ENCODE data around the gene AHCYL1.

- TF ChIP-seq POLR2AphosphoS5 (IDR thresholded peaks at IDR 0.05) (no peak), CTCF (IDR thresholded peaks at IDR 0.05) (no peak), POLR2A (IDR thresholded peaks at IDR 0.05) (no peak)
These were observed 49.1 kb upstream of the AHCYL1 start for GRCh38 chr1:109935451-109935900.
